Measurements from ENCODE around the gene HSD17B11. TPM values are rescaled to one million over a fixed set of nuclear protein-coding genes. Genes with fewer than 3 reads are reported as not detected.

HSD17B11 gene
- polyA plus RNA-seq, 1 donor (not counting 4 experiments of a cell fraction or from before 2014, with no cell fraction given): 8.5 TPM

DNA sequence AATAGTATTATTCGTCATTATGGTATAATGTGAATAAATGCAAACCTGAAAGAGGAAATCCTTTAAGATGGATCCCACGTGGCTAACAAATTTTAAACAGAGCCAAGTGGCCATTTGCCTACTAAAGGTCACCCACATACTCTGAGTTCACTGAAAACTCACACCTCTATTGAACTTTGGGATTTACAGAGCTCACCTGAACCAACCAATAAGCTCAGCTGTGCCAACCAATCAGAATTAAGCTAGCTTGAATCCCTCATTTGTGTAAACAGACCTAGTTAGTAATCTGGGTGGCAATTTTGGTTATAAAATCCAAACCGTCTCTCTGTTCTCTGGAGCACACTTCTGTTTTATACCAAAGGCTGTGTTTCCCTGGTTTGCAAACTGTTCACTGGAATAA lies 26.0 kb upstream of the HSD17B11 start:
- TF ChIP-seq, protein P1, sequence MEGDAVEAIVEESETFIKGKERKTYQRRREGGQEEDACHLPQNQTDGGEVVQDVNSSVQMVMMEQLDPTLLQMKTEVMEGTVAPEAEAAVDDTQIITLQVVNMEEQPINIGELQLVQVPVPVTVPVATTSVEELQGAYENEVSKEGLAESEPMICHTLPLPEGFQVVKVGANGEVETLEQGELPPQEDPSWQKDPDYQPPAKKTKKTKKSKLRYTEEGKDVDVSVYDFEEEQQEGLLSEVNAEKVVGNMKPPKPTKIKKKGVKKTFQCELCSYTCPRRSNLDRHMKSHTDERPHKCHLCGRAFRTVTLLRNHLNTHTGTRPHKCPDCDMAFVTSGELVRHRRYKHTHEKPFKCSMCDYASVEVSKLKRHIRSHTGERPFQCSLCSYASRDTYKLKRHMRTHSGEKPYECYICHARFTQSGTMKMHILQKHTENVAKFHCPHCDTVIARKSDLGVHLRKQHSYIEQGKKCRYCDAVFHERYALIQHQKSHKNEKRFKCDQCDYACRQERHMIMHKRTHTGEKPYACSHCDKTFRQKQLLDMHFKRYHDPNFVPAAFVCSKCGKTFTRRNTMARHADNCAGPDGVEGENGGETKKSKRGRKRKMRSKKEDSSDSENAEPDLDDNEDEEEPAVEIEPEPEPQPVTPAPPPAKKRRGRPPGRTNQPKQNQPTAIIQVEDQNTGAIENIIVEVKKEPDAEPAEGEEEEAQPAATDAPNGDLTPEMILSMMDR (optimal IDR thresholded peaks at IDR 0.05 in 1 of 3, IDR thresholded peaks at IDR 0.05 in 1 of 3, conservative IDR thresholded peaks at IDR 0.05 in 1 of 3; ENCODE audit: extremely low read depth in 1 of 3, insufficient read depth in 2 of 3, low read length in 3 of 3): no peak
- TF ChIP-seq EZH2 (IDR thresholded peaks at IDR 0.05; ENCODE audit: low read length): no peak
- FAIRE-seq: no peak
- H3K4me2 ChIP-seq (ENCODE audit: control insufficient read depth, extremely low read depth, insufficient read depth, low read depth, low read length): no peak overlapping the region

GRCh38 chr4:87414816-87415215 lies 23.8 kb upstream of the HSD17B11 start:
- TF ChIP-seq EZH2 (IDR thresholded peaks at IDR 0.05; ENCODE audit: low read length): no peak
- TF ChIP-seq, protein P1 (optimal IDR thresholded peaks at IDR 0.05 in 1 of 3, IDR thresholded peaks at IDR 0.05 in 1 of 3, conservative IDR thresholded peaks at IDR 0.05 in 1 of 3; ENCODE audit: extremely low read depth in 1 of 3, insufficient read depth in 2 of 3, low read length in 3 of 3): no peak
- dilution Hi-C loops (cut with MboI; ENCODE audit: extremely low pct_ligation_motif_present, low sequenced_read_pairs): no loop called here
- no peak overlapping the region for H3K4me3 ChIP-seq (ENCODE audit: control insufficient read depth in 2 of 3, extremely low read depth in 1 of 3, insufficient read depth in 2 of 3, low read depth in 1 of 3, low read length in 3 of 3)

More for the DNA sequence above, 26.0 kb upstream of the HSD17B11 start:
- Histone ChIP-seq H3K79me2 (ENCODE audit: control insufficient read depth, insufficient read depth, low read length) (no peaks in the 10 kb centered on the region), H3K9me3 (ENCODE audit: control insufficient read depth, low read depth, low read length) (no peaks in the 10 kb centered on the region), H2AFZ (ENCODE audit: control insufficient read depth, low read length) (no peak overlapping the region), H3K36me3 (ENCODE audit: control insufficient read depth in 2 of 2, extremely low read depth in 1 of 2, insufficient read depth in 2 of 2, low read length in 2 of 2) (no peaks in the 10 kb centered on the region), H3K4me1 (ENCODE audit: control insufficient read depth, extremely low read depth, insufficient read depth, low read length) (no peaks in the 10 kb centered on the region), H3K9ac (ENCODE audit: control insufficient read depth, extremely low read depth, insufficient read depth, low read length) (no peak overlapping the region), H3K4me3 (ENCODE audit: control insufficient read depth in 2 of 3, extremely low read depth in 1 of 3, insufficient read depth in 2 of 3, low read depth in 1 of 3, low read length in 3 of 3) (no peak overlapping the region), H3K9me1 (ENCODE audit: control insufficient read depth, extremely low read depth, insufficient read depth, low read length) (no peaks in the 10 kb centered on the region), H3K27me3 (ENCODE audit: control insufficient read depth, extremely low read depth, insufficient read depth, low read length) (no peaks in the 10 kb centered on the region), H4K20me1 (ENCODE audit: control insufficient read depth, extremely low read depth, insufficient read depth, low read length) (no peaks in the 10 kb centered on the region), H3K27ac (ENCODE audit: control insufficient read depth, insufficient read depth, low read length) (no peak overlapping the region)
- dilution Hi-C loops (cut with MboI; ENCODE audit: extremely low pct_ligation_motif_present, low sequenced_read_pairs): no loop called here
- no peak for DNase-seq (ENCODE audit: low read depth, low spot score)

More at GRCh38 chr4:87414816-87415215, 23.8 kb upstream of the HSD17B11 start:
- Histone ChIP-seq H3K36me3 (ENCODE audit: control insufficient read depth in 2 of 2, extremely low read depth in 1 of 2, insufficient read depth in 2 of 2, low read length in 2 of 2) (no peaks in the 10 kb centered on the region), H3K9me1 (ENCODE audit: control insufficient read depth, extremely low read depth, insufficient read depth, low read length) (no peaks in the 10 kb centered on the region), H3K4me2 (ENCODE audit: control insufficient read depth, extremely low read depth, insufficient read depth, low read depth, low read length) (no peak overlapping the region), H3K27me3 (ENCODE audit: control insufficient read depth, extremely low read depth, insufficient read depth, low read length) (no peaks in the 10 kb centered on the region), H2AFZ (ENCODE audit: control insufficient read depth, low read length) (no peak overlapping the region), H3K27ac (ENCODE audit: control insufficient read depth, insufficient read depth, low read length) (no peak overlapping the region), H4K20me1 (ENCODE audit: control insufficient read depth, extremely low read depth, insufficient read depth, low read length) (no peaks in the 10 kb centered on the region), H3K4me1 (ENCODE audit: control insufficient read depth, extremely low read depth, insufficient read depth, low read length) (no peaks in the 10 kb centered on the region), H3K9ac (ENCODE audit: control insufficient read depth, extremely low read depth, insufficient read depth, low read length) (no peak overlapping the region), H3K9me3 (ENCODE audit: control insufficient read depth, low read depth, low read length) (no peaks in the 10 kb centered on the region), H3K79me2 (ENCODE audit: control insufficient read depth, insufficient read depth, low read length) (no peaks in the 10 kb centered on the region)
- no peak for FAIRE-seq
- DNase-seq (ENCODE audit: low read depth, low spot score): no peak
